H1 (cell line): ENCODE results near the gene ZRANB1. TPM values are rescaled to one million over a fixed set of nuclear protein-coding genes. Genes with fewer than 3 reads are reported as not detected.

ENCODE experiments used
- CTCF ChIA-PET: fragments of 300-600 bp; sonication (Branson Sonifier 250); formaldehyde crosslinking; loops from one replicate; lab custom pipeline; 2021; ENCODE audit not compliant: partially characterized antibody; lab: Charles Lee
- POLR2A ChIA-PET: fragments of 300-600 bp; sonication (Branson Sonifier 250); formaldehyde crosslinking; loops from one replicate; lab custom pipeline; 2021; ENCODE audit warnings: inconsistent platforms; ENCODE audit not compliant: partially characterized antibody; lab: Charles Lee
- DNase-seq, 2 experiments: peaks; one replicate each; pipeline versions ENCODE4 v3.0.0 to v3.0.0-alpha.2; 2010 to 2022; ENCODE audit warnings: low spot score in 2 of 2, low read depth in 1 of 2, mixed read lengths in 1 of 2
- FAIRE-seq: peaks from 2 replicates; lab custom pipeline; 2011; peaks lifted over from hg19 to GRCh38; lab: Jason Lieb, UNC
- H2AFZ ChIP-seq: 2 replicates; pipeline ENCODE4 v1.8.1; 2012; ENCODE audit warnings: low read length, inconsistent platforms
- H2AK5ac ChIP-seq: 2 replicates; pipeline ENCODE4 v1.6.1; 2013; ENCODE audit warnings: low read depth, low read length
- H2BK120ac ChIP-seq: replicated peaks from 2 replicates; pipeline ENCODE3; 2013; ENCODE audit warnings: low read depth, low read length, inconsistent platforms
- H2BK12ac ChIP-seq: 2 replicates; pipeline ENCODE4 v1.6.1; 2013; ENCODE audit warnings: low read depth, low read length
- H2BK15ac ChIP-seq: 2 replicates; pipeline ENCODE4 v1.6.1; 2013; ENCODE audit warnings: low read length
- H2BK20ac ChIP-seq: 2 replicates; pipeline ENCODE4 v1.6.1; 2013; ENCODE audit warnings: low read length
- H2BK5ac ChIP-seq: 2 replicates; pipeline ENCODE4 v1.6.1; 2013; ENCODE audit warnings: low read depth, low read length
- H3K14ac ChIP-seq: 2 replicates; pipeline ENCODE4 v1.6.1; 2013; ENCODE audit warnings: inconsistent platforms; ENCODE audit not compliant: insufficient read length
- H3K18ac ChIP-seq: 2 replicates; pipeline ENCODE4 v1.6.1; 2013; ENCODE audit warnings: low read length; ENCODE audit errors: extremely low read depth
- H3K23ac ChIP-seq: 2 replicates; pipeline ENCODE4 v1.6.1; 2013; ENCODE audit warnings: inconsistent platforms; ENCODE audit not compliant: insufficient read length
- H3K23me2 ChIP-seq: 2 replicates; pipeline ENCODE4 v1.6.1; 2013; ENCODE audit warnings: low read depth, low read length
- H3K27ac ChIP-seq: 2 replicates; pipeline ENCODE4 v1.6.1; 2011; ENCODE audit warnings: low read depth, low read length, inconsistent platforms
- H3K27me3 ChIP-seq, 4 experiments: replicated peaks in 1 of 4; 1 replicate in 1 of 4; 2 replicates in 3 of 4; pipeline versions ENCODE4 v1.6.1 to v1.8.1; 2011 to 2013; ENCODE audit warnings: low read length in 3 of 4, mild to moderate bottlenecking in 3 of 4, inconsistent platforms in 2 of 4, mixed read lengths in 2 of 4, moderate library complexity in 1 of 4; ENCODE audit not compliant: control insufficient read depth in 3 of 4, insufficient read depth in 3 of 4; ENCODE audit errors: extremely low read depth in 1 of 4
- H3K36me3 ChIP-seq, 4 experiments: 2 replicates each; pipeline versions ENCODE4 v1.6.1 to v1.8.1; 2011 to 2013; ENCODE audit warnings: mild to moderate bottlenecking in 4 of 4, low read length in 3 of 4, moderate library complexity in 2 of 4, control low read depth in 1 of 4, inconsistent platforms in 1 of 4; ENCODE audit not compliant: insufficient read depth in 4 of 4, control insufficient read depth in 2 of 4
- H3K4ac ChIP-seq: replicated peaks from 2 replicates; pipeline ENCODE3; 2013; ENCODE audit warnings: low read length, low read depth, mixed read lengths, inconsistent platforms; ENCODE audit not compliant: insufficient read length
- H3K4me1 ChIP-seq, 4 experiments: replicated peaks in 1 of 4; 1 replicate in 1 of 4; 2 replicates in 3 of 4; pipeline versions ENCODE4 v1.6.1 to v1.8.1; 2011 to 2013; ENCODE audit warnings: low read length in 3 of 4, inconsistent platforms in 2 of 4, mixed read lengths in 1 of 4; ENCODE audit not compliant: insufficient read depth in 4 of 4, control insufficient read depth in 3 of 4
- H3K4me2 ChIP-seq, 2 experiments: 2 replicates each; pipeline versions ENCODE4 v1.6.1 to v1.8.1; 2011 to 2013; ENCODE audit warnings: low read depth in 2 of 2, low read length in 2 of 2, control low read depth in 1 of 2, inconsistent platforms in 1 of 2, mild to moderate bottlenecking in 1 of 2; ENCODE audit not compliant: insufficient read depth in 1 of 2
- H3K4me3 ChIP-seq, 4 experiments: fragments of 200-600, 300-600 bp in 1 of 4; sonication (generic), shearing (Covaris generic), sonication (Bioruptor Twin) in 1 of 4; 2 replicates each; pipeline versions ENCODE4 v1.5.1 to v1.8.1; 2011 to 2016; ENCODE audit warnings: low read length in 4 of 4, low read depth in 3 of 4, control low read depth in 2 of 4, inconsistent platforms in 2 of 4, mild to moderate bottlenecking in 2 of 4, mixed read lengths in 1 of 4, moderate library complexity in 1 of 4; ENCODE audit not compliant: insufficient read depth in 2 of 4; ENCODE audit errors: extremely low read depth in 1 of 4
- H3K56ac ChIP-seq: replicated peaks from 2 replicates; pipeline ENCODE3; 2013; ENCODE audit warnings: low read depth, mild to moderate bottlenecking, mixed read lengths, low read length, inconsistent platforms; ENCODE audit not compliant: insufficient read length
- H3K79me1 ChIP-seq: 2 replicates; pipeline ENCODE4 v1.6.1; 2013; ENCODE audit warnings: low read depth, low read length, control low read depth
- H3K79me2 ChIP-seq, 2 experiments: 2 replicates each; pipeline versions ENCODE4 v1.6.1 to v1.8.1; 2012 to 2013; ENCODE audit warnings: low read length in 2 of 2, mild to moderate bottlenecking in 2 of 2, inconsistent platforms in 1 of 2; ENCODE audit not compliant: insufficient read depth in 2 of 2, control insufficient read depth in 1 of 2
- H3K9ac ChIP-seq, 4 experiments: replicated peaks in 1 of 4; 1 replicate in 1 of 4; 2 replicates in 3 of 4; pipeline versions ENCODE4 v1.6.1 to v1.8.1; 2011 to 2013; ENCODE audit warnings: low read depth in 3 of 4, low read length in 3 of 4, control low read depth in 2 of 4, mild to moderate bottlenecking in 2 of 4, moderate library complexity in 2 of 4, inconsistent platforms in 1 of 4; ENCODE audit errors: extremely low read depth in 1 of 4
- H3K9me3 ChIP-seq, 2 experiments: 2 replicates each; pipeline versions ENCODE4 v1.6.1 to v1.8.1; 2012 to 2013; ENCODE audit warnings: mild to moderate bottlenecking in 2 of 2, moderate library complexity in 2 of 2, control low read depth in 1 of 2, inconsistent platforms in 1 of 2, low read depth in 1 of 2, low read length in 1 of 2, mixed read lengths in 1 of 2; ENCODE audit not compliant: insufficient read depth in 2 of 2
- H4K20me1 ChIP-seq, 2 experiments: replicated peaks in 1 of 2; 2 replicates each; pipeline versions ENCODE3 to v1.8.1; 2011 to 2013; ENCODE audit warnings: inconsistent platforms in 2 of 2, low read length in 2 of 2, mild to moderate bottlenecking in 1 of 2; ENCODE audit not compliant: insufficient read depth in 2 of 2, control insufficient read depth in 1 of 2
- H4K5ac ChIP-seq: 2 replicates; pipeline ENCODE4 v1.6.1; 2013; ENCODE audit warnings: low read length, low read depth, mixed read lengths, inconsistent platforms; ENCODE audit not compliant: insufficient read length
- H4K8ac ChIP-seq: 2 replicates; pipeline ENCODE4 v1.8.0; 2013; ENCODE audit warnings: mild to moderate bottlenecking, moderate library complexity, low read length, inconsistent platforms; ENCODE audit not compliant: insufficient read depth; ENCODE audit errors: extremely low read depth
- H4K91ac ChIP-seq: replicated peaks from 2 replicates; pipeline ENCODE3; 2013; ENCODE audit warnings: low read length, mixed read lengths, inconsistent platforms; ENCODE audit not compliant: insufficient read length
- CBX5 ChIP-seq: fragments of 300-800, 300-1000 bp; sonication (generic); IDR thresholded peaks from 2 replicates; pipeline ENCODE4 v1.7.1; 2016; ENCODE audit warnings: antibody characterized with exemption, low read length, low read depth
- SP1 ChIP-seq: IDR thresholded peaks from 2 replicates; pipeline ENCODE4 v1.6.1; 2011; ENCODE audit warnings: low read depth, low read length
- SRF ChIP-seq: IDR thresholded peaks from 2 replicates; pipeline ENCODE4 v1.6.1; 2011; ENCODE audit warnings: mild to moderate bottlenecking, low read depth, low read length, moderate library complexity
- WGBS, 2 experiments: shearing (Covaris generic) in 1 of 2; methylation state at CpG; one replicate each; pipeline versions ENCODE4 v1.1.6 to v1.1.7; 2013 to 2015; ENCODE audit warnings: low lambda C conversion rate in 2 of 2, mixed read lengths in 2 of 2, inconsistent platforms in 1 of 2, low coverage in 1 of 2, missing lambda C conversion rate in 1 of 2; ENCODE audit not compliant: insufficient replicate concordance in 2 of 2, insufficient coverage in 1 of 2, insufficient read length in 1 of 2; ENCODE audit errors: extremely low coverage in 1 of 2, missing lambda C conversion rate in 1 of 2; 5-methylcytosine and 5-hydroxymethylcytosine counted together
- polyA plus RNA-seq, 7 experiments: library from polyadenylated mRNA; depleted of rRNA in 3 of 7; stranded (reverse) in 5 of 7; unstranded in 2 of 7; fragments of >200 nt in 5 of 7; fragments of 200-250 nt in 2 of 7; gene quantifications; 1 replicate in 5 of 7; 2 replicates in 1 of 7; 4 replicates in 1 of 7; pipeline versions ENCODE4 v1.2.1 to v1.2.3, GENCODE V29; 2011 to 2013; ENCODE audit warnings: missing spikeins in 2 of 7, mixed read lengths in 2 of 7
- total RNA-seq: library from RNA; stranded (reverse); fragmentation: NEBNext Ultra II Directional; extraction: Animal tissue kit (Norgen Biotek cat#: 25700); gene quantifications from 2 replicates; pipeline ENCODE4 v1.2.1, GENCODE V29; 2021

Gene ZRANB1
- total and polyA plus RNA-seq, 2 of the 8 experiments (the other 6 are each of a cell fraction or from before 2014, with no cell fraction given) = 6.1 to 19.9 TPM

DNA sequence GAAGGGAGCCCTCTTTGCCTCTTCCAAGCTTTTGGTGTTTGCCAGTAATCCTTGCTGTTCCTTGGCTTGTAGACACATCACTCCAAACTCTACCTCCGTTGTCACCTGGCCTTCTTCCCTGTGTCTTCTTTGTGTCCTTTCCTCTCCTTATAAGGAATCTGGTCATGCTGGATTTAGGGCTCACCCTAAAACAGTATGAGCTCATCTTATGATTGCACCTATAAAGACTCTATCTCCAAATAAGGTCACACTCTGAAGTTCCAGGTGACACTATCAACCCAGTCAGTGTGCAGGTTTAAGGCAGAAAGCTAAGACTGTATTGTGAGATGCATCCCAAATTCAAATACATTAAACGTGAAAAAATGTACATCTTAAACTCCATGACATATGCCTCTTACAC lies 49.0 kb upstream of the ZRANB1 start:
- Histone ChIP-seq H4K8ac (no peak overlapping the region), H3K79me2 (no peaks in the 10 kb centered on the region), H2BK15ac (no peak overlapping the region), H3K23me2 (no peaks in the 10 kb centered on the region), H3K14ac (no peak overlapping the region), H3K18ac (no peak overlapping the region), H3K23ac (no peak overlapping the region), H3K79me1 (no peaks in the 10 kb centered on the region), H4K20me1 (no peaks in the 10 kb centered on the region), H2BK120ac (no peak overlapping the region), H3K56ac (no peak overlapping the region), H2BK5ac (no peak overlapping the region), H3K27ac (no peak overlapping the region), H3K27me3 (no peaks in the 10 kb centered on the region), H3K4me2 (no peak overlapping the region), H2AFZ (no peak overlapping the region), H4K5ac (no peak overlapping the region), H3K4ac (no peak overlapping the region), H3K9ac (no peak overlapping the region), H3K4me1 (no peaks in the 10 kb centered on the region; a peak in 1 of 7 replicates), H2BK12ac (no peak overlapping the region), H3K9me3 (no peaks in the 10 kb centered on the region), H2AK5ac (no peak overlapping the region), H3K36me3 (no peaks in the 10 kb centered on the region), H3K4me3 (no peak overlapping the region), H2BK20ac (no peak overlapping the region), H4K91ac (no peak overlapping the region)
- ChIA-PET POLR2A (interaction anchor here (0.8 to 1.8 kb wide), 2 partner anchors 10 to 24 kb away, joined by 3 to 5 read pairs; no protein-coding TSS in a partner anchor), CTCF (no interaction called here)
- DNase-seq (no peak), FAIRE-seq (no peak)
- no peak for TF ChIP-seq SP1
- 0 out of 2 replicates have a peak, but pooled peaks have one; percentile 46 for TF ChIP-seq SRF
- TF ChIP-seq CBX5 = no peak
- WGBS, 2 experiments = 87% methylated on average over 2 of the region's 2 CpGs; no CpG with 5 or more reads in 1 of the 2 experiments
